Endodermal cell (in vitro differentiated cells): ENCODE results near the gene GSE1. TPM values are rescaled to one million over a fixed set of nuclear protein-coding genes. Genes with fewer than 3 reads are reported as not detected.
A peak's percentile ranks its signal among the peaks of the same experiment; 100 is the strongest.

ENCODE experiments used
- DNase-seq: peaks from one replicate; pipeline ENCODE4 v3.0.0-alpha.2; 2017
- H3K27ac ChIP-seq: 2 replicates; pipeline ENCODE4 v1.5.1; 2013; ENCODE audit warnings: mild to moderate bottlenecking, low read depth, low read length, moderate library complexity
- H3K27me3 ChIP-seq: 2 replicates; pipeline ENCODE4 v1.6.1; 2013; ENCODE audit warnings: mild to moderate bottlenecking, low read length, moderate library complexity; ENCODE audit not compliant: insufficient read depth, control insufficient read depth, poor library complexity, severe bottlenecking
- H3K36me3 ChIP-seq: 2 replicates; pipeline ENCODE4 v1.7.0; 2013; ENCODE audit warnings: mild to moderate bottlenecking, low read length, moderate library complexity; ENCODE audit not compliant: control insufficient read depth, insufficient read depth
- H3K4me1 ChIP-seq: one replicate; pipeline ENCODE4 v1.7.0; 2013; ENCODE audit warnings: low read length; ENCODE audit not compliant: control insufficient read depth, insufficient read depth
- H3K4me3 ChIP-seq: 2 replicates; pipeline ENCODE4 v1.5.1; 2013; ENCODE audit warnings: mild to moderate bottlenecking, low read length, moderate library complexity
- H3K9ac ChIP-seq: 2 replicates; pipeline ENCODE4 v1.6.1; 2013; ENCODE audit warnings: mild to moderate bottlenecking, low read length, moderate library complexity; ENCODE audit not compliant: poor library complexity, severe bottlenecking; ENCODE audit errors: extremely low read depth
- H3K9me3 ChIP-seq: 2 replicates; pipeline ENCODE4 v1.6.1; 2013; ENCODE audit warnings: mild to moderate bottlenecking, low read length, moderate library complexity; ENCODE audit not compliant: control insufficient read depth
- H3K27ac Mint-ChIP-seq: 2 replicates; pipeline ENCODE4 v1.8.0; 2020; ENCODE audit warnings: mixed read lengths
- H3K27me3 Mint-ChIP-seq: 2 replicates; pipeline ENCODE4 v1.8.0; 2021; ENCODE audit warnings: mild to moderate bottlenecking, mixed read lengths; ENCODE audit not compliant: insufficient read depth
- H3K36me3 Mint-ChIP-seq: 2 replicates; pipeline ENCODE4 v1.8.0; 2020; ENCODE audit warnings: low read depth, mixed read lengths
- H3K4me1 Mint-ChIP-seq: 2 replicates; pipeline ENCODE4 v1.8.0; 2020; ENCODE audit warnings: mixed read lengths
- H3K4me3 Mint-ChIP-seq: 2 replicates; pipeline ENCODE4 v1.8.0; 2020; ENCODE audit warnings: mild to moderate bottlenecking, moderate library complexity, mixed read lengths
- H3K9me3 Mint-ChIP-seq: 2 replicates; pipeline ENCODE4 v1.8.0; 2020; ENCODE audit warnings: mild to moderate bottlenecking, mixed read lengths
- CTCF ChIP-seq: fragments of 200-600 bp; sonication (generic); conservative IDR thresholded peaks from 2 replicates; pipeline ENCODE4 v1.5.0; 2021; ENCODE audit warnings: antibody characterized with exemption, mild to moderate bottlenecking
- WGBS, 2 experiments: methylation state at CpG; one replicate each; pipeline versions ENCODE4 v1.1.5 to v1.1.7; 2013; ENCODE audit warnings: missing lambda C conversion rate in 2 of 2, mixed read lengths in 1 of 2; ENCODE audit not compliant: insufficient coverage in 1 of 2, insufficient read length in 1 of 2; 5-methylcytosine and 5-hydroxymethylcytosine counted together
- total RNA-seq, 2 donors: library from RNA; stranded (reverse); fragmentation: NEBNext Ultra II Directional in 1 of 2; extraction: Animal tissue kit (Norgen Biotek cat#: 25700) in 1 of 2; gene quantifications; 2 replicates in 1 of 2; 3 replicates in 1 of 2; pipeline ENCODE4 v1.2.1, GENCODE V29; 2021

The GSE1 gene
- total RNA-seq, 2 donors from 2014 or later: 108 to 128 TPM

DNA sequence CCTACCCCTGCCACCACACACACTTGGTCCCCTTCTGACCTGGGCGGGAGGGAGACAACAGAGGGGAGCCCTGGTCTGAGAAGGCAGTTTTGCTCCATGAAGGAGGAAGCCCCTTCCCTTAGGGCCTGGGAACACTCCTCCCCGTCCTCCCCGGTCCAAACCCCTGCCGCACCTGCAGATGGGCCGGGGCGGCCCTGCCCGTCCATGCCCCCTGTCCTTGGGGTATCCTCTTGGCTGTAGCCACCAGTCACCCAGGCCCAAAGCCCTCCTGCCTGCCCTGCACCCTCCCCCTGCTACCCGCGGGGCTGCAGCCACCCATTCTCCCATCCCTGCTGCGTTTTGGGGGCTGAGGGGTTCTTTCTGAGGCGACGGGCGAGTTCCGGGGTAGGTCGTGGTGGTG lies 33.9 kb downstream of the GSE1 start:
- Mint-ChIP-seq H3K4me3 (no peak overlapping the region), H3K4me1 (peaks cover 5% of the 10 kb centered on the region), H3K9me3 (no peaks in the 10 kb centered on the region), H3K36me3 (peaks cover 25% of the 10 kb centered on the region), H3K27ac (no peak overlapping the region), H3K27me3 (no peaks in the 10 kb centered on the region)
- Histone ChIP-seq H3K36me3 (peaks cover 23% of the 10 kb centered on the region), H3K4me1 (no peaks in the 10 kb centered on the region), H3K9ac (no peak overlapping the region), H3K4me3 (no peak overlapping the region), H3K9me3 (no peaks in the 10 kb centered on the region), H3K27ac (no peak overlapping the region), H3K27me3 (no peaks in the 10 kb centered on the region)
- no peak for DNase-seq
- TF ChIP-seq CTCF: no peak
- 81 to 95% methylated on average over 6 to 15 of the region's 15 CpGs for WGBS, 2 experiments

DNA sequence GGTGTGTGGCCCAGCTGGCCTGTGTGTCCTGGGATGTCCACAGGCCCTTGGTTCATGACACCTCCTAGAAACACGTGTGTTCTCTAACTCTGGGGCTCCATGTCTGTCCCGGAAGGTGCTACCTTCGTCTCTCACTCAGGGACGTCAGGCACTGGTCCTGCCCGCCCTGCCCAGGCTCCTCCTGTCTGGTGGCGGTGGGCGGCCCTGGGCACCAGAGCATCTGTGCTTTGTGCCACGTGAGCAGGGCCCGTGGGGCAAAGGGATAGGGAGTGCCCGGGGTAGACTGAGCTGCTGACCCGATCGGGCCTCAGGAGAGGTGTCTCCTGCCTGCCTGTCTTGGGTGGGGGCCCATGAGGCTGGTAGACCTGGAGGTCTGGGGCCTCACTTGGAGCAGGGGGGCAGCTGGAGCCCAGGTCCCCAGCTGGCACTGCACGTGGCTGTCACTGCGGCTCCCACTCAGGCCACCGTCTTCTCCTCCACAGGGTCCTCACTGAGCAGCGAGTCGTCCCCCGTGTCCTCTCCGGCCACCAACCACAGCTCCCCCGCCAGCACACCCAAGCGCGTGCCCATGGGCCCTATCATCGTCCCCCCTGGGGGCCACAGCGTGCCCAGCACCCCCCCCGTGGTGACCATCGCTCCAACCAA lies 35.1 kb downstream of the GSE1 start:
- Mint-ChIP-seq H3K36me3 (peaks cover 26% of the 10 kb centered on the region), H3K27ac (no peak overlapping the region), H3K4me3 (no peak overlapping the region), H3K9me3 (no peaks in the 10 kb centered on the region), H3K27me3 (no peaks in the 10 kb centered on the region), H3K4me1 (peaks cover 5% of the 10 kb centered on the region)
- peaks cover 23% of the 10 kb centered on the region for H3K36me3 ChIP-seq
- no peaks in the 10 kb centered on the region for H3K9me3 ChIP-seq
- 92 to 96% methylated on average over 13 to 26 of the region's 26 CpGs for WGBS, 2 experiments
- H3K27ac ChIP-seq: no peak overlapping the region
- DNase-seq: no peak
- no peaks in the 10 kb centered on the region for H3K27me3 ChIP-seq
- no peaks in the 10 kb centered on the region for H3K4me1 ChIP-seq
- no peak overlapping the region for H3K9ac ChIP-seq
- no peak overlapping the region for H3K4me3 ChIP-seq
- TF ChIP-seq CTCF: no peak

DNA sequence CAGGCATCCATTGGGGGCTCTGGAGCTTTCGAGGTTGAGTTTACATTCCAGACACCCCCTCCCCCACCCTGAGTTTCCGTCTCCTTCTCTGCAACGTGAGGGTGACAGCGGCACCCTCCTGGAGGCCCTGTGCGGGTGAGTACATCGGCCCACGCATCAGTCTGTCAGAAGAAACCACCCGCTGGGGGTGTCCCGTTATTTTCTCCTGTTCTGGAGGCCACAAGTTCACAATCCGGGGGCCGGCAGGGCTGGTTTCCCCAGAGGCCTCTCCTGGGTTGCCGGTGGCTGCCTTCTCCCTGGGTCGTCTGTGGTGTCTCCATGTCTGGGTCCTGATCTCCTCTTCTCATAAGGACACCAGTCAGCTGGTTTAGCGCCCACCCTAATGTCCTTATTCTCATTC lies 35.7 kb downstream of the GSE1 start:
- 89 to 96% methylated on average over 12 to 14 of the region's 14 CpGs for WGBS, 2 experiments
- Histone ChIP-seq H3K4me1 (no peaks in the 10 kb centered on the region), H3K27ac (no peak overlapping the region), H3K36me3 (peaks cover 28% of the 10 kb centered on the region), H3K4me3 (no peak overlapping the region), H3K9me3 (no peaks in the 10 kb centered on the region), H3K27me3 (no peaks in the 10 kb centered on the region), H3K9ac (no peak overlapping the region)
- TF ChIP-seq CTCF: no peak
- Mint-ChIP-seq H3K27ac (peak overlapping the region; percentile 64), H3K36me3 (peaks cover 26% of the 10 kb centered on the region), H3K4me3 (no peak overlapping the region), H3K4me1 (peaks cover 5% of the 10 kb centered on the region), H3K27me3 (no peaks in the 10 kb centered on the region), H3K9me3 (no peaks in the 10 kb centered on the region)
- no peak for DNase-seq
